Measurements from ENCODE around the gene SDHA.
"Not testable (repeated sequence)": the region's sequence is repeated elsewhere in the genome, so short reads cannot be mapped to it uniquely, and the experiment has no call there.

The SDHA gene

GRCh38 chr5:291345-291744 is 73.2 kb downstream of the SDHA start:
- FAIRE-seq; DNase-seq (ENCODE audit: extremely low spot score, insufficient read length, low read depth): not testable (repeated sequence)

- not testable (repeated sequence) for DNase-seq (ENCODE audit: extremely low spot score, insufficient read length, low read depth); FAIRE-seq
These were observed 76.7 kb downstream of the SDHA start for GRCh38 chr5:294788-295187.

GRCh38 chr5:296207-296606 is 78.1 kb downstream of the SDHA start:
- FAIRE-seq; DNase-seq (ENCODE audit: extremely low spot score, insufficient read length, low read depth): not testable (repeated sequence)

GRCh38 chr5:296954-297353 is 78.8 kb downstream of the SDHA start:
- not testable (repeated sequence) for FAIRE-seq; DNase-seq (ENCODE audit: extremely low spot score, insufficient read length, low read depth)

GRCh38 chr5:297448-297847 is 79.3 kb downstream of the SDHA start:
- FAIRE-seq; DNase-seq (ENCODE audit: extremely low spot score, insufficient read length, low read depth): not testable (repeated sequence)

- FAIRE-seq; DNase-seq (ENCODE audit: extremely low spot score, insufficient read length, low read depth): not testable (repeated sequence)
These were observed 80.0 kb downstream of the SDHA start for GRCh38 chr5:297991-298736.

GRCh38 chr5:298737-299125 is 80.6 kb downstream of the SDHA start:
- no peak for FAIRE-seq
- DNase-seq (ENCODE audit: extremely low spot score, insufficient read length, low read depth), result no peak

GRCh38 chr5:299921-300320 is 81.8 kb downstream of the SDHA start:
- DNase-seq (ENCODE audit: extremely low spot score, insufficient read length, low read depth); FAIRE-seq: not testable (repeated sequence)

GRCh38 chr5:300691-301435 is 82.7 kb downstream of the SDHA start:
- not testable (repeated sequence) for FAIRE-seq; DNase-seq (ENCODE audit: extremely low spot score, insufficient read length, low read depth)

GRCh38 chr5:302416-302815 is 84.3 kb downstream of the SDHA start:
- not testable (repeated sequence) for FAIRE-seq; DNase-seq (ENCODE audit: extremely low spot score, insufficient read length, low read depth)

GRCh38 chr5:302966-303365 is 84.8 kb downstream of the SDHA start:
- FAIRE-seq, result no peak

GRCh38 chr5:303741-304140 is 85.6 kb downstream of the SDHA start:
- not testable (repeated sequence) for DNase-seq (ENCODE audit: extremely low spot score, insufficient read length, low read depth); FAIRE-seq

More at GRCh38 chr5:302966-303365, 84.8 kb downstream of the SDHA start:
- DNase-seq (ENCODE audit: extremely low spot score, insufficient read length, low read depth), result no peak

GRCh38 chr5:305050-305449 is 86.9 kb downstream of the SDHA start:
- no peak for FAIRE-seq
- no peak for DNase-seq (ENCODE audit: extremely low spot score, insufficient read length, low read depth)

- DNase-seq (ENCODE audit: extremely low spot score, insufficient read length, low read depth) (no peak), FAIRE-seq (no peak)
These were observed 87.3 kb downstream of the SDHA start for GRCh38 chr5:305459-305858.

GRCh38 chr5:306011-306805 is 88.1 kb downstream of the SDHA start:
- no peak for DNase-seq (ENCODE audit: extremely low spot score, insufficient read length, low read depth)
- FAIRE-seq, result no peak
